H1 (cell line): ENCODE results near the gene CRTC1. TPM values are rescaled to one million over a fixed set of nuclear protein-coding genes. Genes with fewer than 3 reads are reported as not detected.

Experiments used
- CTCF ChIA-PET: fragments of 300-600 bp; sonication (Branson Sonifier 250); formaldehyde crosslinking; loops from one replicate; lab custom pipeline; 2021; ENCODE audit not compliant: partially characterized antibody; lab: Charles Lee
- POLR2A ChIA-PET: fragments of 300-600 bp; sonication (Branson Sonifier 250); formaldehyde crosslinking; loops from one replicate; lab custom pipeline; 2021; ENCODE audit warnings: inconsistent platforms; ENCODE audit not compliant: partially characterized antibody; lab: Charles Lee
- DNase-seq, 2 experiments: peaks; one replicate each; pipeline versions ENCODE4 v3.0.0 to v3.0.0-alpha.2; 2010 to 2022; ENCODE audit warnings: low spot score in 2 of 2, low read depth in 1 of 2, mixed read lengths in 1 of 2
- FAIRE-seq: peaks from 2 replicates; lab custom pipeline; 2011; peaks lifted over from hg19 to GRCh38; lab: Jason Lieb, UNC
- H2AFZ ChIP-seq: 2 replicates; pipeline ENCODE4 v1.8.1; 2012; ENCODE audit warnings: low read length, inconsistent platforms
- H2AK5ac ChIP-seq: 2 replicates; pipeline ENCODE4 v1.6.1; 2013; ENCODE audit warnings: low read depth, low read length
- H2BK120ac ChIP-seq: replicated peaks from 2 replicates; pipeline ENCODE3; 2013; ENCODE audit warnings: low read depth, low read length, inconsistent platforms
- H2BK12ac ChIP-seq: 2 replicates; pipeline ENCODE4 v1.6.1; 2013; ENCODE audit warnings: low read depth, low read length
- H2BK15ac ChIP-seq: 2 replicates; pipeline ENCODE4 v1.6.1; 2013; ENCODE audit warnings: low read length
- H2BK20ac ChIP-seq: 2 replicates; pipeline ENCODE4 v1.6.1; 2013; ENCODE audit warnings: low read length
- H2BK5ac ChIP-seq: 2 replicates; pipeline ENCODE4 v1.6.1; 2013; ENCODE audit warnings: low read depth, low read length
- H3K14ac ChIP-seq: 2 replicates; pipeline ENCODE4 v1.6.1; 2013; ENCODE audit warnings: inconsistent platforms; ENCODE audit not compliant: insufficient read length
- H3K18ac ChIP-seq: 2 replicates; pipeline ENCODE4 v1.6.1; 2013; ENCODE audit warnings: low read length; ENCODE audit errors: extremely low read depth
- H3K23ac ChIP-seq: 2 replicates; pipeline ENCODE4 v1.6.1; 2013; ENCODE audit warnings: inconsistent platforms; ENCODE audit not compliant: insufficient read length
- H3K23me2 ChIP-seq: 2 replicates; pipeline ENCODE4 v1.6.1; 2013; ENCODE audit warnings: low read depth, low read length
- H3K27ac ChIP-seq: 2 replicates; pipeline ENCODE4 v1.6.1; 2011; ENCODE audit warnings: low read depth, low read length, inconsistent platforms
- H3K27me3 ChIP-seq, 4 experiments: replicated peaks in 1 of 4; 1 replicate in 1 of 4; 2 replicates in 3 of 4; pipeline versions ENCODE4 v1.6.1 to v1.8.1; 2011 to 2013; ENCODE audit warnings: low read length in 3 of 4, mild to moderate bottlenecking in 3 of 4, inconsistent platforms in 2 of 4, mixed read lengths in 2 of 4, moderate library complexity in 1 of 4; ENCODE audit not compliant: control insufficient read depth in 3 of 4, insufficient read depth in 3 of 4; ENCODE audit errors: extremely low read depth in 1 of 4
- H3K36me3 ChIP-seq, 4 experiments: 2 replicates each; pipeline versions ENCODE4 v1.6.1 to v1.8.1; 2011 to 2013; ENCODE audit warnings: mild to moderate bottlenecking in 4 of 4, low read length in 3 of 4, moderate library complexity in 2 of 4, control low read depth in 1 of 4, inconsistent platforms in 1 of 4; ENCODE audit not compliant: insufficient read depth in 4 of 4, control insufficient read depth in 2 of 4
- H3K4ac ChIP-seq: replicated peaks from 2 replicates; pipeline ENCODE3; 2013; ENCODE audit warnings: low read length, low read depth, mixed read lengths, inconsistent platforms; ENCODE audit not compliant: insufficient read length
- H3K4me1 ChIP-seq, 4 experiments: replicated peaks in 1 of 4; 1 replicate in 1 of 4; 2 replicates in 3 of 4; pipeline versions ENCODE4 v1.6.1 to v1.8.1; 2011 to 2013; ENCODE audit warnings: low read length in 3 of 4, inconsistent platforms in 2 of 4, mixed read lengths in 1 of 4; ENCODE audit not compliant: insufficient read depth in 4 of 4, control insufficient read depth in 3 of 4
- H3K4me2 ChIP-seq, 2 experiments: 2 replicates each; pipeline versions ENCODE4 v1.6.1 to v1.8.1; 2011 to 2013; ENCODE audit warnings: low read depth in 2 of 2, low read length in 2 of 2, control low read depth in 1 of 2, inconsistent platforms in 1 of 2, mild to moderate bottlenecking in 1 of 2; ENCODE audit not compliant: insufficient read depth in 1 of 2
- H3K4me3 ChIP-seq, 4 experiments: fragments of 200-600, 300-600 bp in 1 of 4; sonication (generic), shearing (Covaris generic), sonication (Bioruptor Twin) in 1 of 4; 2 replicates each; pipeline versions ENCODE4 v1.5.1 to v1.8.1; 2011 to 2016; ENCODE audit warnings: low read length in 4 of 4, low read depth in 3 of 4, control low read depth in 2 of 4, inconsistent platforms in 2 of 4, mild to moderate bottlenecking in 2 of 4, mixed read lengths in 1 of 4, moderate library complexity in 1 of 4; ENCODE audit not compliant: insufficient read depth in 2 of 4; ENCODE audit errors: extremely low read depth in 1 of 4
- H3K56ac ChIP-seq: replicated peaks from 2 replicates; pipeline ENCODE3; 2013; ENCODE audit warnings: low read depth, mild to moderate bottlenecking, mixed read lengths, low read length, inconsistent platforms; ENCODE audit not compliant: insufficient read length
- H3K79me1 ChIP-seq: 2 replicates; pipeline ENCODE4 v1.6.1; 2013; ENCODE audit warnings: low read depth, low read length, control low read depth
- H3K79me2 ChIP-seq, 2 experiments: 2 replicates each; pipeline versions ENCODE4 v1.6.1 to v1.8.1; 2012 to 2013; ENCODE audit warnings: low read length in 2 of 2, mild to moderate bottlenecking in 2 of 2, inconsistent platforms in 1 of 2; ENCODE audit not compliant: insufficient read depth in 2 of 2, control insufficient read depth in 1 of 2
- H3K9ac ChIP-seq, 4 experiments: replicated peaks in 1 of 4; 1 replicate in 1 of 4; 2 replicates in 3 of 4; pipeline versions ENCODE4 v1.6.1 to v1.8.1; 2011 to 2013; ENCODE audit warnings: low read depth in 3 of 4, low read length in 3 of 4, control low read depth in 2 of 4, mild to moderate bottlenecking in 2 of 4, moderate library complexity in 2 of 4, inconsistent platforms in 1 of 4; ENCODE audit errors: extremely low read depth in 1 of 4
- H3K9me3 ChIP-seq, 2 experiments: 2 replicates each; pipeline versions ENCODE4 v1.6.1 to v1.8.1; 2012 to 2013; ENCODE audit warnings: mild to moderate bottlenecking in 2 of 2, moderate library complexity in 2 of 2, control low read depth in 1 of 2, inconsistent platforms in 1 of 2, low read depth in 1 of 2, low read length in 1 of 2, mixed read lengths in 1 of 2; ENCODE audit not compliant: insufficient read depth in 2 of 2
- H4K20me1 ChIP-seq, 2 experiments: replicated peaks in 1 of 2; 2 replicates each; pipeline versions ENCODE3 to v1.8.1; 2011 to 2013; ENCODE audit warnings: inconsistent platforms in 2 of 2, low read length in 2 of 2, mild to moderate bottlenecking in 1 of 2; ENCODE audit not compliant: insufficient read depth in 2 of 2, control insufficient read depth in 1 of 2
- H4K5ac ChIP-seq: 2 replicates; pipeline ENCODE4 v1.6.1; 2013; ENCODE audit warnings: low read length, low read depth, mixed read lengths, inconsistent platforms; ENCODE audit not compliant: insufficient read length
- H4K8ac ChIP-seq: 2 replicates; pipeline ENCODE4 v1.8.0; 2013; ENCODE audit warnings: mild to moderate bottlenecking, moderate library complexity, low read length, inconsistent platforms; ENCODE audit not compliant: insufficient read depth; ENCODE audit errors: extremely low read depth
- H4K91ac ChIP-seq: replicated peaks from 2 replicates; pipeline ENCODE3; 2013; ENCODE audit warnings: low read length, mixed read lengths, inconsistent platforms; ENCODE audit not compliant: insufficient read length
- CHD2 ChIP-seq: IDR thresholded peaks from 2 replicates; pipeline ENCODE4 v1.6.1; 2012; ENCODE audit warnings: low read length, improper control_type of control experiment
- EP300 ChIP-seq, 2 experiments: IDR thresholded peaks; 1 replicate in 1 of 2; 2 replicates in 1 of 2; pipeline ENCODE4 v1.6.1; 2011 to 2012; ENCODE audit warnings: low read depth in 2 of 2, low read length in 2 of 2, mild to moderate bottlenecking in 2 of 2, borderline replicate concordance in 1 of 2, inconsistent platforms in 1 of 2, moderate library complexity in 1 of 2
- EZH2 ChIP-seq: fragments of 200-600 bp; sonication (generic); IDR thresholded peaks from 2 replicates; pipeline ENCODE4 v1.7.1; 2012; ENCODE audit warnings: low read depth, mild to moderate bottlenecking, moderate library complexity, low read length, inconsistent platforms; ENCODE audit not compliant: severe bottlenecking
- KDM1A ChIP-seq: fragments of 200-600, 300-600 bp; sonication (generic); IDR thresholded peaks from 2 replicates; pipeline ENCODE4 v1.7.1; 2016; ENCODE audit warnings: mild to moderate bottlenecking, low read length, borderline replicate concordance
- KDM5A ChIP-seq: fragments of 200-600 bp; IDR thresholded peaks from 2 replicates; pipeline ENCODE4 v1.7.1; 2012; ENCODE audit warnings: mild to moderate bottlenecking, low read length, inconsistent platforms, mixed read lengths
- RFX5 ChIP-seq: IDR thresholded peaks from 2 replicates; pipeline ENCODE4 v1.6.1; 2011; ENCODE audit warnings: low read depth, low read length, improper control_type of control experiment, borderline replicate concordance
- RNF2 ChIP-seq: fragments of 200-900, 300-1000 bp; sonication (generic); IDR thresholded peaks from 2 replicates; pipeline ENCODE4 v1.7.1; 2016; ENCODE audit warnings: borderline replicate concordance, low read depth, mild to moderate bottlenecking, antibody characterized with exemption, low read length; ENCODE audit not compliant: poor library complexity, severe bottlenecking; ENCODE audit errors: missing control alignments
- RXRA ChIP-seq: IDR thresholded peaks from 2 replicates; pipeline ENCODE4 v1.6.1; 2011; ENCODE audit warnings: low read depth, mild to moderate bottlenecking, low read length, moderate library complexity; ENCODE audit not compliant: insufficient read depth
- SRF ChIP-seq: IDR thresholded peaks from 2 replicates; pipeline ENCODE4 v1.6.1; 2011; ENCODE audit warnings: mild to moderate bottlenecking, low read depth, low read length, moderate library complexity
- TAF1 ChIP-seq: IDR thresholded peaks from 2 replicates; pipeline ENCODE4 v1.6.1; 2011; ENCODE audit warnings: mild to moderate bottlenecking, low read depth, low read length
- YY1 ChIP-seq: IDR thresholded peaks from 2 replicates; pipeline ENCODE4 v1.6.1; 2011; ENCODE audit warnings: low read depth, mild to moderate bottlenecking, low read length
- WGBS, 2 experiments: shearing (Covaris generic) in 1 of 2; methylation state at CpG; one replicate each; pipeline versions ENCODE4 v1.1.6 to v1.1.7; 2013 to 2015; ENCODE audit warnings: low lambda C conversion rate in 2 of 2, mixed read lengths in 2 of 2, inconsistent platforms in 1 of 2, low coverage in 1 of 2, missing lambda C conversion rate in 1 of 2; ENCODE audit not compliant: insufficient replicate concordance in 2 of 2, insufficient coverage in 1 of 2, insufficient read length in 1 of 2; ENCODE audit errors: extremely low coverage in 1 of 2, missing lambda C conversion rate in 1 of 2; 5-methylcytosine and 5-hydroxymethylcytosine counted together
- polyA plus RNA-seq, 7 experiments: library from polyadenylated mRNA; depleted of rRNA in 3 of 7; stranded (reverse) in 5 of 7; unstranded in 2 of 7; fragments of >200 nt in 5 of 7; fragments of 200-250 nt in 2 of 7; gene quantifications; 1 replicate in 5 of 7; 2 replicates in 1 of 7; 4 replicates in 1 of 7; pipeline versions ENCODE4 v1.2.1 to v1.2.3, GENCODE V29; 2011 to 2013; ENCODE audit warnings: missing spikeins in 2 of 7, mixed read lengths in 2 of 7
- total RNA-seq: library from RNA; stranded (reverse); fragmentation: NEBNext Ultra II Directional; extraction: Animal tissue kit (Norgen Biotek cat#: 25700); gene quantifications from 2 replicates; pipeline ENCODE4 v1.2.1, GENCODE V29; 2021

Gene CRTC1
- total and polyA plus RNA-seq, 2 of the 8 experiments (the other 6 are each of a cell fraction or from before 2014, with no cell fraction given) = 2.9 to 8.5 TPM

DNA sequence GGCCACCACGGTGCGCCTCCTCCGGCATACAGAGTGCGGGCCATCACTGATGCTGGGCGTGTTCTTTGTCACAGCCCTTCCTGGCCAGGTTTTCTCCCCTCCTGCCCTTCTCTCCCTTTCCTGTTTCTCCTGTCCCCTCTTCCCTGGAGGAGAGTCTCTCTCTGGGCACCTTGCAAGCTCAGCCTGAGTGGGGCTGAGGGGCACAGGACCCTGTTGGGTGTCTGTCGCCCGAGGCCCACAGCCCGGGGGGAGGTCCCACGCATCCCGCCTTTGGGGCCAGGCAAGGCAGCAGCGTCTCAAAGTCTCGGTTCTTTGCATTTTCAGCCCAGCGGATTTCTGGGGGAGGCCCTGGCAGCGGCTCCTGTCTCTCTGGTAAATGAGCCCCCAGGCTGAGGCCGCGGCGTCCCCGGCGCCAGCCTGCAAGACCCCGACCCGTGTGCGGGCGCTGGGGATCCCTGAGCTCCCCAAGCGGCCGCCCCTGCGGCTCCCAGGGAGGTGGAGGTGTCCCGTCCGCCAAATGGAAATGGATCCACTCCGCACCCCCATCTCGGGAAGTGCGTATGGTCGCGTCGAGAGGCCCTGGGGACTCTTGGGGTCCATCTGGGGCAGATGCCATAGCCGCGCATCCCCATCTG, 60.4 kb downstream of the CRTC1 start:
- Histone ChIP-seq H3K4ac (no peak overlapping the region), H4K5ac (no peak overlapping the region), H2AFZ (no peak overlapping the region), H4K8ac (no peak overlapping the region; the same call in 1 of the 2 replicates), H2AK5ac (no peak overlapping the region), H4K20me1 (peaks cover 2 to 3% of the 10 kb centered on the region in 2 experiments), H3K56ac (no peak overlapping the region), H2BK12ac (no peak overlapping the region), H3K18ac (no peak overlapping the region), H3K14ac (no peak overlapping the region), H3K4me2 (no peak overlapping the region), H3K79me2 (no peaks in the 10 kb centered on the region), H2BK5ac (no peak overlapping the region), H3K4me1 (peaks cover 0 to 15% (median 4%) of the 10 kb centered on the region in 4 experiments; a peak in 6 of 7 replicates), H3K79me1 (peaks cover 2% of the 10 kb centered on the region; the same call in 1 of the 2 replicates), H4K91ac (no peak overlapping the region), H3K23ac (no peak overlapping the region), H3K9me3 (no peaks in the 10 kb centered on the region), H3K27ac (no peak overlapping the region), H3K27me3 (no peaks in the 10 kb centered on the region), H3K9ac (no peak overlapping the region), H2BK20ac (no peak overlapping the region), H3K36me3 (no peaks in the 10 kb centered on the region), H3K4me3 (no peak overlapping the region), H3K23me2 (no peaks in the 10 kb centered on the region; the same call in 1 of the 2 replicates), H2BK15ac (no peak overlapping the region), H2BK120ac (no peak overlapping the region)
- TF ChIP-seq KDM5A (no peak), SRF (no peak), EP300 (IDR thresholded peaks at IDR 0.05; ENCODE audit: borderline replicate concordance in 1 of 2, low read depth in 2 of 2, low read length in 2 of 2) (no peak), YY1 (no peak), RXRA (no peak), CHD2 (no peak), KDM1A (no peak), RFX5 (no peak), TAF1 (no peak), RNF2 (no peak), EZH2 (no peak)
- DNase-seq (no peak), FAIRE-seq (no peak)
- POLR2A ChIA-PET = no interaction called here
- 92% methylated on average over 33 of the region's 36 CpGs; no CpG with 5 or more reads in 1 of the 2 experiments for WGBS, 2 experiments
- CTCF ChIA-PET = interaction anchor here (0.6 to 1.3 kb wide), 2 partner anchors 103 to 134 kb away, joined by 3 read pairs; no protein-coding TSS in a partner anchor
